NCI-H2196 treated with DMSO at 0.1 percent for 48 hours (cell line): ENCODE measurements around the gene TSPAN18.

Source experiments
- DNase-seq: peaks from one replicate; lab custom pipeline; 2025; ENCODE audit not compliant: unreplicated experiment; lab: John Stamatoyannopoulos, UW

TSPAN18 gene

DNA sequence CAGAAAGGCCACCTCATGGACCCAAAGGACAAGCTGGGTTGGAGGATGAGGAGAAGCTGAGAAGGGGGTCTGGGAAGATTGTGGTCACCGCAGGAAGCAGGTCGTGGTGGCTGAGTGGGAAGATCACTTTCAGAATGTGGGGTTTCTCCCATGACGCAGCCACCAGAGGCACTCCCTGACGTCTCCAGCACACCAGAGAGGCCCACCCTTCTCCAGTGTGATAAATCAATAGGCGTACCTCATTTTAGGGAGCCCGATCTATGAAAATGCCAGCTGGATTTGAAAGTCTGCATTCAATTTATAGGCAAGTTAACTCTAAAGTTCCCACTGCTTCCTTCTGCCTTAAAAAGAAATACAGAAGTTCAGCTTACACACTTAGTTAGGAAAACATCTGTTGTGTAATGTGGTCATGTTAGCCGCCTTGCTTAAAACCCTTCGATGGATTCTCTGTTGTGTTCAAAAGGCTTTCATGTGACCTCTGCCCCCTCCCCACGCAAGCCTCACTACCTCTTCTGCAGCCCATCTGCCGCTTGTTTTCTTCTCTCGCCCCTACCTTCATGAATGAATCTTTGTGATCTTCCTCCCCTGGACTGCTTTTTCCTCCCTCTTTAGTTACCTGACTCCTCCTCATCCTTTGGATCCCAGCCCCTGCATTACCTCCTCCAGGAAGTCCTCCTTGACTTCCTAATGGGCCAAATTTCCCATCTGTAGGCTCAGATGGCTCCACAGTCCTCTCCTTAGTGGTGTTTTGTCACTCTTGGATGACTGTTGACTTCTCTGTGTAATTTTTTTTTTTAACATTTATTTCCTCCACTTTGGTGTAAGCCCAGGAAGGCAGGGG is 10.7 kb downstream of the TSPAN18 start:
- DNase-seq = no peak

DNA sequence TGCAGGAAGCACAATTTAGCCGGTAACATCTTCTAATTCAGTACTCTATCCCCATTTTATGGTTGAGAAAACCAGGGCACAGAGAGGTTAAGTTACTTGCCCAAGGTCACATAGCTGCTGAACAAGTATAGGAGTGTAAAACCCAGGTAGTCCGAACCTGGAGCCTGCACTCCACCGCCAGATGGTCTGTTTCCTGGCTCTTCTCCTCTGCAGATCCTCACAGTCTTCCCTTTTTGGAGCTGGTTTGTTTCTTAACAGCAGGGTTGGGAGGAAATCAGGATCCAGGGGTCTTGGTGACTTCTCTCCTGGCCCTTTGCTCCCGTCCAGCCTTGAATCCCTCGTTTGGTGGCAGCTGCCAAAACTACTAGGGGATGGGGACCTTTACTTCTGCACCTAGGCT is 12.0 kb downstream of the TSPAN18 start:
- DNase-seq = no peak

DNA sequence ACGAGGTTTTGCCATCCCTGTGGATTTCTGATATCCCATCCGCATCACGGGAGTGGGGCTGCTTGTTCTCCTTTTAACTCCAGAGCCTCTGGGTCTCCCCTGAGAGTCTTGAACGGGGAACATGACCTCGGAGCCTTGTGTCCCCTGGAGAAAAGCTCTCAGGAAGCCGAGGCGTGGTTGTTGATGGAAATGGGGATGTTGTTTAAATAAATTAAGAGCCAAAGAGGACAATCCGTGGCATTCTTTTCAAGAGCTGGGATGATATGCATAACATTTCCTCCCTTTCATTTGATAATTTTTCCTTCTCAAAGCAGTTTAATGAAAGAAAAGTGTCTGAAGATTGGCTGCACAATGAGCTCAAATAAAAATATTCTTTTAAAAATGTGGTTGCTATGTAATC is 14.2 kb downstream of the TSPAN18 start:
- DNase-seq = no peak

DNA sequence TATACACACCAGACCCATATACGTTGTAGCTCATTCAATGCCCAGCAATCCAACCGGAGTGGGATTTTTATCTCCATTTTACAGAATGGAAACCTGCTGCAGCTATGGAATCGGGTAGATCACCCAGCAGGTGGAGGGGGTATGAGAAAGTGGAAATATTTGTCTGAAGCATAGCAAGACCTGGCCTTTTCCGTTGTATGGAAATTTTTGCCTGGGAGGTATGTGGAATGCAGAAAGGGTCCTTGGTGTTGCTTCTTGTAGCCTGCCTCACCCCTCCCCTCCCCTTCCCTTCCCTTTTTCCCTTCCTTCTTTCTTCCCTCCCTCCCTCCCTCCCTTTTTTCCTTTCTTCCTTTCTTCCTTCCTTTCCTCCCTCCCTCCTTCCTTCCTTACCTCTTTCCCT is 15.2 kb downstream of the TSPAN18 start:
- no peak for DNase-seq

DNA sequence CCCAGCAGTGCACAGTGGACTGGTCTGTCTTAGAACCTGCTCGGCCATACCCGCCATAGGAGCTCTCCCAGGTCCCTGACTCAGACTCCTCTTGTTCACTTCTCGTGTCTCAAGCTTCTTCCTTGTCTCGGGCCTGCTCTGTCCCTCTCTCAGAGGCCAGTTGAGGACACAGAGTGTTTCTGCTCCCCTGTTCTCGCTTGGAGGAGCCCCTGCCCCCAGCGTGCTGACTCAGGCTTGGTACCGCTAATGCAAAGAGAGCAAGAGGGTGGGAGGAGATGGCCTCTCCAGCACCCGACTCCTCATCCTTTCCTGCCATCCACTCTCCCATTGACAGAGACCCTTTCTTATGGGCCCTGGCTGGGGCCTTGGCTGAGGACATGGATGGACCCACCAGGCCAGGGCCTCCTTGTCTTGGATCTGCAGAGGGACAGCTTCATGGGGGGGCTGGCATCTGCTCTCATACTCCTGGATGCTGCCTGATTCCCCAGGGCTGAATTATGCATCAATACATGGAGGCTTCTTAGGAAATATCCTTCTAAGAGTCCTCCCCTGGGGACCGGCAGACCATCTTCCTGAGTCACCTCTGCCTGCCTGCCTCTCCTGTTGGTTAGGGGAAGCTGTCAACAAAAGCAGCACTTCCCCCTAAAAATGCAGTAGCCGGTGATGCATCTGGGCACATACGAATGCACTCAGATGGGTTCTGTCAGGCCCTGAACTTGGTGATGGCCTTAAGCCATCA is 15.9 kb downstream of the TSPAN18 start:
- DNase-seq = no peak

DNA sequence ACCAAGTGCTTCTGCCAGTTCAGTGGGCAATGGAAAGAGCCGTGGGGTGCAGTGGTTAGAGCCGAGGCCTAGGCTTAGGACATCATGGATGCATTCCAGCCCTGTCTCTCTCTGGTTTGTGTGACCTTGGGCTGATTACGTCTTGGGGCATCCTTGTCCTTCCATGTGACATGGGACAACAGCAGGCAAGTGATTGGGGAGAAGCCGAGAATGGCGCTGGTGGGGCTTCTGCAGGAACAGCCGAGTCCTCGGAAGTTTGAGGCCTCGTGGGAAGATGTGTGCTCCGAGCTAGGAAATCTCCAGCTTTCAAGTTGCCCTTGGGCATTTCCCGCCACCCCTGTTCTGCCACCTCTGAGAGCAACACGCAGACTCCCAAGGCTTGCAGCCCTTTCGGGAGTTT is 16.6 kb downstream of the TSPAN18 start:
- DNase-seq = no peak

DNA sequence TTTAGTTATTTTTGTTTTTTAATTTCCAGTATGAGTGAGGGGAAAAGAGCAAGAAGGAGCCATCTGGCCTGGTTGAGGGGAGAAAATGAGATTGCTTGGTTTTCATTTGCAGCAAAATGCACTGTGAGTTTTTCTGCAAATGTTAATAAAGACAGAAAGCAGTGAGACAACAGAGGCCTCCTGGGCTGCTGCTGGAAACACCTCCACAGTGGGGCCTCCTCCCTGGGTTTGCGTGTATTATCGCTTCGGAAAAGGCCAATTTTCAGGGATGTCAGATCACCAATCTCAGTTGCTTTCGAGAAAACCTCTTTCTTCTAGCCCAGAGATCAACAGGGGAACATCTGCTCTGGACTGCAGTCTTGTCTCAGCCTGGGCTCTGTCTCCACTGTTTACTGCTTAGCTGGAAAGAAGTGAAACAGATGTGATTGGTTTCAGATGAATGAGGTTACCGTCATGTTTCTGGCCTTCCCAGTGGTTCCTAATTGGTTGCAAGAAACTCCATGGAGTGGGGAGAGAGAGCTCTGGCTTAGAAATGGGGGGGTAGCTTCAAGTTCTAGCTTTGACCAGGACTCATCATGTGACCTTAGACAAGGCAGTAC is 17.3 kb downstream of the TSPAN18 start:
- DNase-seq = no peak

DNA sequence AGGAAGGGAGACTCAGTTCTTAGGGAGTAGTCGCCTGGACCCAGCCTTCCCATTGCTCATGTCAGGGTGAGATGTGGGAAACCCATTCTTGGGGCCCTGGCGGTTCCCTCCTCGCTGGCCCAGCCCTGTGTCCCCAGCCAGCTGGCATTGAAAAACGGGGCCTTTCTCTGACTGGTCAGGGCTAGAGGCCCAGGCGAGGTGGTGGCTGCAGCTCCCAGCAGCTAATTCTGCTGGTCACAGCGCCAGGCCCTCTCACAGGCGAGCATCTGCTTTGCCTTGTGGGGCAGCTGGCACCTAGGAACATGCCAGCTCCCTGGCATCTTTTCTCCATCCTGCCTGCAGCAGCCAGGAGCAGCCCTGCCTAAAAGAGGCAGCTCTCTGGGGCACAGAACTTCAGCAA is 20.1 kb downstream of the TSPAN18 start:
- DNase-seq = no peak

DNA sequence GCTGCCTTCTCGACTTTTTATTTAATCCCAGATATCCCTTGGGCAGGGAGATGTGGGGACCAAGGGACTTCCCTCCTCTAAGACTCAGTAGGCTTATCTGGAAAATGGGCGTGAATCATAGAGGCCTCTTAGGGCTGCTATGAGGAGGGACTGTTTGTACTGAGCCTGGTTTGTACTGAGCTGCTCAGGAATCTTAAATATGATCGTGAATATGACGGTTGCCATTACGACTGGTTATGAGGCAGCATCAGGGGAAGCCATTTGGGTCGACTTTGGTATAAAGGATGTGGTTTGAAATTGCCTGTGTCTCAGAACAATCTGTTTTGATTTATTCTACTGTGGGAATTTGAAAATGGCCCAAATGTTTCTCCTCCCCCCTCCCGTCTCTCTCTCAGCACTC is 20.6 kb downstream of the TSPAN18 start:
- no peak for DNase-seq

DNA sequence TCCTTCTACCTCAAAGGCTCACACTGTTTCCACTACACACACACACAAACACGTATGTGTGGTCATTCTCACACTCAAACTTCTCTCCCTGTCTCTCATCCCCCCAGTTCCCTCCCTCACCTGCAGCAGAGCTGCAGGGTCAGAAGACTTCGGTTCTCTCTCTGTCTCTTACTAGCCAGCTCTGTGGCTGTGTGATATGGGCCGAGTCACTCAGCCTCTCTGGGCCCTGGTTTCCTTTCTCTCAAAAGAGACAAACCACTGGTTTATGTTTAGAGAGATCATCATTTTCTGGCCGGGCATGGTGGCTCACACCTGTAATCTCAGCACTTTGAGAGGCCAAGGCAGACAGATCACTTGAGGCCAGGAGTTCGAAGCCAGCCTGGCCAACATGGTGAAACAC is 21.1 kb downstream of the TSPAN18 start:
- DNase-seq = no peak

DNA sequence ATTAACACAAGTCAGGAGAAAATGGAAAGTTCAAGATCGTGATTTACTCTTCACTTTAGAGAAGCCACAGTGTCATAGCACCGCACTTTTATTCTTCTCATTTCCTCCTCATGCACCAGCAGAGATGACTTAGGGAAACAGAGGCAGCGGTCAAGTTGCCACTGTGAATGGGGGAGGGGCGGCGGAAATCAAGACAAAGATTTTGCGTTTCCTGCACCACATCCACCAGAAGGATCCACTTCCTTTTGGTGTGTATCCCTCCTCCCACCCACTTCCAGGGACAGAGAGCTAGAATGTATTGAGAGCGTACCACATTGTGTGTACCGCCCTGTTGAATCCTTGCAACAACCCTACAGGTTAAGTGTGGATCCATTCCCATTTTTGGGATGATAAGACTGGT is 21.8 kb downstream of the TSPAN18 start:
- DNase-seq = no peak

DNA sequence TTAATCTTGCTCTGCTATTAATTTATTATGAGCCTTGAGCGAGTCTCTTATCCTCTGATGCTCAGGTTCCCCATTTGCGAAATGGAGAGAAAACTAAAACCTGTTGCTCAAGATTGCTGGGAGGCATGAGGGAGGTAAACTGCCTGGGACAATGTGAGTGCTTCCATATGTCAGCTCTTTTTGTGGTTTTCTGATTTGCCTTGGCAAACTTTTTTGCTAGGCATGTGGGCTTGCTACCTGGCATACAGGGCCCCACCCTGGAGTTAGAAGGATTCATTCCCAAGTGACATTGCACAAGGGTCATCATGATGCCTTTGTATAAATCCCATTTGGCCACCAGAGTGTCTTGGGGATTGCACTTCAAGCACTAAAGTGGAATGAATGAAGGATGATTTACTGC is 22.4 kb downstream of the TSPAN18 start:
- DNase-seq = no peak

DNA sequence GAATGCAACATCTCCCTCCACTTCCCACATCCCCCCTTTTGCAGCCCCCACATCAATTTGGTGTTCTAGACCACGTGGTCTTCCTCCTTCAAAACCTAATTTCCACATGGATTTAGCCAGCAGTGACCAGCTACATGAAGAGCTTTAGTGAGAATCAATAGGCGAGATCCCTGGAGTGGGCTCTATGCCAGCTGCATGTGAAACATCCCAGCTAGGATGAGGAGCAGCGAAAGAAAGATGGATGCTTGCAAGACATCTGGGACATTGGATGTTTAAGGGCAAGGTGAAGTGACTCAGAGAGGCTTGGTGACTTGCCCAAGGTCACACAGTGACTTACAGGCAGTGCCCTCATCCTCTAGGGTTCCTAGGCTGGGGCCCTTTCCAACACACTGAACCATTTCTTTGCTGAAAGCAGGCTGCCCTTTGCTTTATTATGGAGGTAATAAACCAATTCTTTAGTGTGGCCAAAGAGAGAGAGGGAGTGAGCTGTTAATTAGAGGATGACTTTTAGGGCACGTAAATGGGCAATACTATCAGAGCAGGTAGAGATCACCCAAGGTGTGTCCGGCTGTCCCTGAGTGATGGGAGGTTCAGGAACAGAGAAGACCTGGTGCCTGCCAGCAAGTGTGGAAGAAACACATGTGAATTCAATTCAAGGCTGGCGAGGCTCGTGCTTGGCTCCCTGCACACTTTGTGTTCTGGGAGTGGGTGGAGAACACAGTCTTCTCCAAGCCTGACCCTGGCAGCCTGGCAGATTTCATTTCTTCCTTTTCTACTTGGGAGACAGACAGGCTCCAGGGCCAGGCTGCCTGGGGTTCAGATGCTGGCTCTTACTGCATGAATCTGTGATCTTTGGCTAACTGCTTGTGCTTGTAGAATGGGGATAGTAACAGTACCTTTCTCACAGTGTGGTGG is 24.0 kb downstream of the TSPAN18 start:
- DNase-seq = no peak

DNA sequence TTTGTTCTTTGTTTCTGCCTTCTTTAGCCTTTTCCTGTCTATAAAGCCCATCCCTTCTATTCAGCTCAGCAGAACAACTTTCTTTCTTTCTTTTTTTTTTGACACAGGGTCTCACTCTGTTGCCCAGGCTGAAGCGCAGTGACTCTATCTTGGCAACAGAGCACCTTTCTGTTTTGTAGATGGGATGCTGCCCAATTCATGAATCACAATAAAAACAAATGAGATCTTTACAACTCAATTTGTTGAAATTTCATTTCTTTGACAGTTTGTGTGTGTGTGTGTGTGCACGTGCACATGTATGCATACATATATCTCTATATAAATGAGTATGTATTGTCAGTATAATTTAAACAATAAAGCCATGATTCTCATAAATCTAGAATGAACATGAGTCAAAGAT is 25.5 kb downstream of the TSPAN18 start:
- DNase-seq = no peak

DNA sequence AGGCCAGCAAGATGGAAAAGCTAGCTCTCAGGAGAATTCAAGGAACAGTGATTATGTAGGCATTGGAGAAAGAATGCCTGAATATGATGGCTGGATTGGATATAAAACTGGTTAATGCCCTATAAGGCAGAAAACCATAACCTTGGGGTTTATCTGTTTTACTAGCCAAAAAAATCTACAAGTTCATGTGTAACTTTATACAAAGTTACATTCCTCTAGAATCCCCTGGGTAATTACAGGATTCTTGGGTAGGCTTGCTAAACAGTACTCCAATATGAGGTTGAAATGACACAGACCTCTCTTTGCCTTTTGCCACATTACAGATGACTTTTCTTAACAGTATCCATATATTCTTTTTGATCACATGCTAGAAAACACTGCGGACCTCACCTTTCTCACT is 26.0 kb downstream of the TSPAN18 start:
- DNase-seq = no peak

DNA sequence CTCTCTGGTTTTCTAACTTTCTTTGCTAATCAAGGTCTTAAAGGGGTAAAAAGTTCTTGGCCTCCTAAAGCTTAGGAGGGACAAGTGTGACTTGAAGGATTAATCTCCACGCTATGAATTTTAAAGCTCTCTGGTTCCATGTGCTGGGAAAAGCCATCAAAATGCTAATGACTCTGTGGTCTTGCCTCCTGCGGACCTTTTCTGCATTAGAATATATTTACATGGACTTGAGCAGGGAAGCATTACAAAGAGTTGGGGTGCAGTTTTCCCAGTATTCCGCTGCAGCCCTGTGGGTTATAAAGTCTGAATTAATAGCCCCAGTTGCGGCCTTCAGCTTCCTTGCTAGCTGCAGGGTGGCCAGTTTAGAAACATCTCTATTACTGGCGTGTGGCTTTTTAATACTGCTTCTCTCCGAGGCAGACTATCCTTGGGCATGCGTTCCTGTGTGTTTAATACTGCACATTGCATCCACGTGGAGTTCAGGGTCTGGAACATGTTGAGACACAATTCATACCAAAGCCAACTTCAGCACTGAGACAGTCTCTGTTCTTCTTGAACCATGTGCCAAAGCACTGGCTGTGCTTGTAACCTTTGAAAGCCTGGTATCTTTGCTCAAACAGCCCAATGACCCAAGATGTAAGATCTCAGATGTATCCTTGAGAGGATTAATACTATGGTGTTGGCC is 27.3 kb downstream of the TSPAN18 start:
- DNase-seq = no peak

DNA sequence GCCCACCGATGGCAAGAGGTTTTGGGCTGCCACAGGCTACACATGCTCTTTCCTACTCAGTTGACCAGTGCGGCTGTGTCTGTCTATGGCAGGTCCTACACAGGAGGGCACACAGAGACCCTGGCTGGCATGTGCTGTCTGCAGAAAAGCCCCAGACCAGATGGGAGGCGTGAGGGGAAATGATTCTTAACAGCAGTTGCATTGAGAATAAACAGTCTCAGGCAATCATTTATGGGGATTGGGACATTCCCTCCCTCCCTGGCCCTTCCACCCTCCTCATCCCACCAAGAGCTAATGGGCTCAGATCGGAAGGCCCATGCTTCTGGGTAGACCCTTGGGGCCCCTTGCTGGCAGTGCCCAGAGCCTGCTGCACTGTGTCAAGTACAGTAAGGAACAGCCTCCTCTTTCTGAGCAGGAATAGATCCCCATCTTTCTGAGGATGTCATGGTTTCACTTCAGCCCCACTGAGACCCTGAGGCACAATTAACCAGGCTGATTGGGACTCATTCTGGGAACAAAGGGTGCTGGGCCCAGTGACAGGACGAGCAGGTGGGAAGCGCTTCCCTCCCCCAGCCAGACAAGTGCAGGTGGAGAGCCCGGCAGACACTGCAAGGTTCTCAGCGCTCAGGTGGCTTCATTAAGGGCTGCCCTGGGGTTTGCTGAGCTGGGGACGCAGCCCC is 28.3 kb downstream of the TSPAN18 start:
- DNase-seq = no peak

DNA sequence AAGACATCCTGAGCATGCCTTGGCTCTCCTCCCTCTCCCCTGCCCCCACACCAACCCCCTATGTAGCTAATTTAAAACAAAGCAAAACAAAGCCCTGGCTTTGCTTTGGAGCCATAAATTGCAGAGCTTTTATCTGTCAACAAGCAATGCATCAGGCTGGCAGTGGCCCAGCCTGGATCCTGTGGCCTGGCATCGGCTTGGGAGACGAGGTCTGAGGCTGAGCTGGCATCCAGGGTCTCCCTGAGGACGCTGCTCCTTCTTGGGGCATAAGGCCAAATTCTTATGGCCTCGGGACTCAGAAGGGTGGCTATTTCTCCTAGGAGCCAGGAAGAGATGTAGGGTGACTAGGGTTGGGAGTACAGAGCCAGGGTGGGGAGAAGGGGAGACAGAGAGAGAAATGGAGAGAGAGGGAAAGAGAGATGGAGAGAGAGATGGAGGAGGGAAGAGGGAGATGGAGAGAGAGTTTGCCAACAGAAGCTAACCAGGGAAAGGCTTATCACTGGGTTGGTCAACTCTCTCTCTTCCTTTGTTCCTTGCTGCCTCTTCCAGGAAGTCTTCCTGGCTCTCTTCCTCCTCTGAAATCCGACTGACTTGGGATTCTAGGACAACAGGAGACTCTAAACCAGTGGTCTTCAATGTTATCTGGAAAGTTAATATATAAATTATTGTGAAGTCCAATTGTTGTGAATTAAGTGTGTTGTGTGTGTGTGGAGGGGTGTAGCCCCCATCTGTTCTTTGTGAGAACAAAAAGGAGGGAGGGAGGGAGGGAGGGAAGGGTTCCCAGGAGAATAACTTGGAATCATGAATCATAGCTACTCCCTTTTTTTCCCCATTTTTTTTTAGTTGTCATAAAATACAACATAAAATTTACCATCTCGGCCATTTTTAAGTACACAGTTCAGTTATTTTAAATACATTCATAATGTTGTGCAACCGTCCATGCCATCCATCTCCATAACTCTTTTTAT is 29.1 kb downstream of the TSPAN18 start:
- no peak for DNase-seq

DNA sequence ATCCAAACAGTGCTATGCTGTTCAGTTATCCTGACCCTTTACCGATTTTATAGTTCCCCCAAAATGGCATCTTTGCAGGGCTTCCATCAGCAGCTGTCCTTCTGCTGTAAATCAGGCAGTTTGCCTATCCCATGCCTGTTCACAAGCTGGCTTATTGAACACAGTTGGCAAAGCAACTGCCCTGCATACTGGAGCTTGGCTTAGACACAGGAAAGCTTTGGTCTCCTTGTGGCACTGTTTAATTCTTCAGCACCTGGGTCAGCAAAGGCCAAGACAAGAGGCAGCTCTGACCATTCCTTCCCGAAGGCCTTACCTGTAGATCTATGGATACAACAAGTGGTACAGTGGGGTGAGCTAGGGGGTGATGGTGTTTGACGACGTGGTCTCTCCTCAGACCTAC is 32.2 kb downstream of the TSPAN18 start:
- no peak for DNase-seq
